GM20431 (cell line): Measurements from ENCODE around the gene PRKCE.

Experiments
- in situ Hi-C: fragments of 300-500 bp; cut with MseI, MboI; formaldehyde crosslinking; loops from one replicate; pipeline ENCODE4 v1.15.0; 2020; ENCODE audit warnings: low sequenced_read_pairs; ENCODE audit not compliant: unreplicated experiment

Gene PRKCE

GRCh38 chr2:45769854-45770576, 118.5 kb downstream of the PRKCE start:
- in situ Hi-C loops = loop anchor here (10.0 kb wide), 1 partner anchor 125 kb away; no protein-coding TSS in a partner anchor

DNA sequence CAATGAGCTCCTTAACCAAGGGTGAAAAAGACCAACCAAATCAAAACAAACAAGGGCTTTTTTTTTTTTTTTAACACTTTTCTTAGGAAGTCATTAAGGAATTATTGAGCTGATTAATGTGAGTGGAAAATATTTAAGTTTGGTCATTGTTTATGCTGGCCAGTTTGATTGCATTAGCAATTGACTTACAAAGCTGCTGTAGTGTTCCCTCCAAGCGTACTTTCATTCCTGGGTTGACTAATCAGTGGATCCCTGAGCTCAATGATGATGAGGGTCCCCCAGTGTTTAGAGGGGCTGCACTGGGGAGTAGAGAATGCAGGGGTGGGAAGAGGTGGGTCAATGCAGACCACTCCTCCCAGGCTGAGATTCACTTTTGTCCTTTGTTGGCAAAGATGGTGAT, 119.3 kb downstream of the PRKCE start:
- in situ Hi-C loops = loop anchor here (10.0 kb wide), 1 partner anchor 126 kb away; no protein-coding TSS in a partner anchor

DNA sequence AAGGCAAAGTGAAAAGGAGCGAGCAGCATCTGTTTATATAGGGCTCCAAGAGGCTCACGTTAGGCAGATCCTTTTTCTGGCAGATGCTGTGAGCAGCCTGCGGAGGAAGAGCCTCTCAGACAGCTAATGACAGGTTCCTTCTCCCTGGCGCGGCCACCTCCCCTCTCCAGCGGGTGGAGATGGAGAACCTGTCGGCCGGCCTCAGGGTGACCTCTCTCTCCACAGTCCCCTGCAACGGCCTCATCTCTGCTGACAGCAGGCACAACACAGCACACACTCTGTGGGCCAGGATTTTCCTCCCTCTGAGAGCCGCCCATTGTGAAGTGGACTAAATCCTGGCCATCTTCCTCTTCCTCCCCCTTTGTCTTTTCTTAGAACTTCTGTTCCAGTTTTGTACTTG, 119.8 kb downstream of the PRKCE start:
- in situ Hi-C loops = loop anchor here (10.0 kb wide), 1 partner anchor 126 kb away; no protein-coding TSS in a partner anchor

- in situ Hi-C loops = loop anchor here (10.0 kb wide), 1 partner anchor 127 kb away; no protein-coding TSS in a partner anchor
Observed at GRCh38 chr2:45772038-45772437, 120.6 kb downstream of the PRKCE start.

GRCh38 chr2:45773909-45774308, 122.4 kb downstream of the PRKCE start:
- in situ Hi-C loops = loop anchor here (10.0 kb wide), 1 partner anchor 129 kb away; no protein-coding TSS in a partner anchor

- in situ Hi-C loops = loop anchor here (10.0 kb wide), 1 partner anchor 130 kb away; no protein-coding TSS in a partner anchor
Observed at GRCh38 chr2:45774688-45775244, 123.3 kb downstream of the PRKCE start.

DNA sequence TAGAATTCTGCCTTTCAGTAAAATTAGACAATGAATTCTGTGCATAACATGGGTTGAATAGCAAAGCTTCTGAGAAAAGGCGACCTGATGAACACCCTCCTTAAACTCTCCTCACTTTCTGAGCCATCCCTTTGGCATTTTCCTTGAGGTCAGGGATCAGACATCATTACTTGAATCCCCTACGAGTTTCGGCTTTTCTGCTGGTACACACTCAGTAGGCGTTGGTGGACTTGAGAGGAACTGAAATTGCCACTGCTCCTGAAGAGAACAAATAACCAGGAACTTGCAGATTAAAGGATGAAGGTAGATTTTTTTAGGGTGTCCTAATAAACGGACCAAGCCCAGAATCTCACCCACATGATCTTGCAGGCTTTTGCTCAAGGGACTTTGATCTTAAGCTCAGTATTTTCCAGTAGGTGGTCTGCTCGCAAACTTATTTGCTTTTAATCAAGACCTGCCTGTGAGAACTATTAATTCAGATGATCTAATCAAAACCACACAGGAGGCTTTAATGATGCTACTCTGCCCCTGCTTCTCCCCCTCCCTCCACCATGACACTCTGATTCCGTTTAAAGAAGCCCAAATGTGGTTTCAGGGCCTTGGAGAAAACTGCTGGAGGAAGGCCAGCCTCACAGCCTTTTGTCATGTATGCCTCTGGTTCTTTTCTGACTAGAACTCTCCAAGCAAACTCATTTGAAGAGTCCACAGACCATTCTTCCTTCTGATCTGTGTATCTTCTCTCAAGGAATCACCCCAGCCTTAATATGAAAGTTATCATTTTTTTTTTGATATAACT, 124.9 kb downstream of the PRKCE start:
- in situ Hi-C loops = loop anchor here (10.0 kb wide), 1 partner anchor 132 kb away; no protein-coding TSS in a partner anchor

GRCh38 chr2:45777996-45778719, 126.7 kb downstream of the PRKCE start:
- in situ Hi-C loops = loop anchor here (10.0 kb wide), 1 partner anchor 133 kb away; no protein-coding TSS in a partner anchor

DNA sequence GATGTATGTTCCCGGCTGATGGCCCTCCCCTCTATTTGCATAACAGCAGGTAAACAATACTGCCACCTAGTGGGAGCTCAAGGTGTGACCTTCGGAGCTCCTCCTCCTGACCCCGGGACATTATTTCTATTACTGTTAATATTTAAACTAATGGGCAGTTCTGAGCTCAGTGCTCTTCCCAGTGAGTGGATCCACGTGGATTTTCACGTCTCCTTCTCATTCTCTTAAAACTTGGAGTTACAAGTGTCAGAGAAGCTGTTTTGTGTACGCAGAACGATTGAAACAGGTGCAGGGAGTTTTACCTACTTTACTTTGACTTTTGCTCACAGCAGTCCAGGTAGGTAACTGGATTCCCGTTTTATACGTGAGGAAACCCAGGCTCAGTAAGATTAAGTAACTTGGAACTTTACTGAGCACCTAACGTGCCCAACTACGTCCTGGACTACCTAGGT, 127.3 kb downstream of the PRKCE start:
- in situ Hi-C loops = loop anchor here (10.0 kb wide), 1 partner anchor 134 kb away; no protein-coding TSS in a partner anchor

GRCh38 chr2:45780541-45781463, 129.3 kb downstream of the PRKCE start:
- in situ Hi-C loops = no loop called here

- in situ Hi-C loops = no loop called here
Observed at GRCh38 chr2:45781464-45781811, 130.0 kb downstream of the PRKCE start.

DNA sequence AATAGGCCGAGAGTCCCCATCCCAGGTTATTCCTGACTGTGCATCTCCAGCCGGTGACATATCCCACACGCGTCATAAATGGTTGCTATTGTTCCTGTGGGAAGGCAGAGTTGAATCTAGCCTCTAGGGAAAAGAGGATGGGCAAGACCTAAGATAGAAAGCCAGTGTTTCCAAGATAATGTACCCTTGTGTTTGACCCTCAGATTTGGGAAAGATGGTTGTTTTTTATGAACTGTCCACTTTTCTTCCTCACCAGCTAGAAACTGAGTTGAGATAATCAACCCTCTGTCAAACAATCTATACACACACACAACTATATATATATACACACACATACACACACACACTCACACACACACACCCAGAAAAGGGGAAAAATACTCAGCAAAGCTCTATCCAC, 131.0 kb downstream of the PRKCE start:
- in situ Hi-C loops = no loop called here

DNA sequence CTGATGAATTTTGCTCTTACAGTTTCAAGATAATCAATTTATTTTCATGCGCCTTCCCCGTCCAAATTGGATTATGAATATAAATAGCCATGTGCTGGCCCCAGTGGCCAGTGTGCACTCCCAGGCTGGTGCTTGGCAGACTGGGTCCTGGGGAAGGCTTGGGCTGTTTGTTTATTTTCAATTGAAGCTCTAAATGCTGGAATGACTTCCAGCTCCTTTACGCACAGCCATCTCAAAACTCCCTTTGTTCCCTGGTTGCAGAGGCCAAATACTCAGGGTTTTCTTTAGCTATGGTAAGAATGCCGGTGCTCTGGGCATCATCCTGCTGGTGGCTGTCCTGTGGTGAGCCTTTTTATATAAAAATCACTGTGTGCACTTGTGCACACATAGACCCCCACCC, 131.5 kb downstream of the PRKCE start:
- in situ Hi-C loops = no loop called here

- in situ Hi-C loops = no loop called here
Observed at GRCh38 chr2:45786030-45786835, 134.8 kb downstream of the PRKCE start.

- in situ Hi-C loops = no loop called here
Observed at GRCh38 chr2:45786836-45787357, 135.4 kb downstream of the PRKCE start.

- in situ Hi-C loops = no loop called here
Observed at GRCh38 chr2:45788401-45788800, 136.9 kb downstream of the PRKCE start.

- in situ Hi-C loops = no loop called here
Observed at GRCh38 chr2:45789317-45789716, 137.8 kb downstream of the PRKCE start.
